H1 (cell line): ENCODE results near the gene WWP2. TPM values are rescaled to one million over a fixed set of nuclear protein-coding genes. Genes with fewer than 3 reads are reported as not detected.

Source experiments
- CHD7 ChIP-seq: fragments of 300-600 bp; sonication (generic); IDR thresholded peaks from 2 replicates; pipeline ENCODE4 v1.7.1; 2012; ENCODE audit warnings: low read length, moderate library complexity, mild to moderate bottlenecking, inconsistent platforms; ENCODE audit not compliant: insufficient replicate concordance
- polyA plus RNA-seq, 7 experiments: library from polyadenylated mRNA; depleted of rRNA in 3 of 7; stranded (reverse) in 5 of 7; unstranded in 2 of 7; fragments of >200 nt in 5 of 7; fragments of 200-250 nt in 2 of 7; gene quantifications; 1 replicate in 5 of 7; 2 replicates in 1 of 7; 4 replicates in 1 of 7; pipeline versions ENCODE4 v1.2.1 to v1.2.3, GENCODE V29; 2011 to 2013; ENCODE audit warnings: missing spikeins in 2 of 7, mixed read lengths in 2 of 7
- total RNA-seq: library from RNA; stranded (reverse); fragmentation: NEBNext Ultra II Directional; extraction: Animal tissue kit (Norgen Biotek cat#: 25700); gene quantifications from 2 replicates; pipeline ENCODE4 v1.2.1, GENCODE V29; 2021

Gene WWP2
- total and polyA plus RNA-seq, 2 of the 8 experiments (the other 6 are each of a cell fraction or from before 2014, with no cell fraction given) = 14.1 to 42.2 TPM

GRCh38 chr16:69871708-69872107, 109.6 kb downstream of the WWP2 start (continued):
- TF ChIP-seq CHD7 = no peak
